ENCODE results near the gene VSTM4.

Gene VSTM4

GRCh38 chr10:49136525-49136924 lies 21.2 kb upstream of the VSTM4 start:
- H3K27me3 Mint-ChIP-seq (ENCODE audit: low read depth), result peaks cover 14% of the 10 kb centered on the region
- H3K9me3 Mint-ChIP-seq, result peaks cover 7% of the 10 kb centered on the region
- H3K27ac Mint-ChIP-seq, result no peak overlapping the region
- DNase-seq (ENCODE audit: low spot score), result no peak
- H3K4me1 Mint-ChIP-seq (ENCODE audit: low read depth), result no peaks in the 10 kb centered on the region
- H3K36me3 Mint-ChIP-seq (ENCODE audit: low read depth), result no peaks in the 10 kb centered on the region
- no peak overlapping the region for H3K4me3 Mint-ChIP-seq

- no peak for DNase-seq (ENCODE audit: low spot score)
- Mint-ChIP-seq H3K27me3 (ENCODE audit: low read depth) (peaks cover 14% of the 10 kb centered on the region), H3K36me3 (ENCODE audit: low read depth) (no peaks in the 10 kb centered on the region), H3K27ac (no peak overlapping the region), H3K4me3 (no peak overlapping the region), H3K9me3 (peaks cover 7% of the 10 kb centered on the region), H3K4me1 (ENCODE audit: low read depth) (no peaks in the 10 kb centered on the region)
These were observed 20.4 kb upstream of the VSTM4 start for GRCh38 chr10:49135575-49136313.

GRCh38 chr10:49134327-49134726 lies 19.0 kb upstream of the VSTM4 start:
- Mint-ChIP-seq H3K27me3 (ENCODE audit: low read depth) (peaks cover 19% of the 10 kb centered on the region), H3K4me3 (no peak overlapping the region), H3K36me3 (ENCODE audit: low read depth) (no peaks in the 10 kb centered on the region), H3K4me1 (ENCODE audit: low read depth) (no peaks in the 10 kb centered on the region), H3K9me3 (peaks cover 7% of the 10 kb centered on the region), H3K27ac (no peak overlapping the region)
- DNase-seq (ENCODE audit: low spot score), result no peak

- no peak for DNase-seq (ENCODE audit: low spot score)
- H3K4me1 Mint-ChIP-seq (ENCODE audit: low read depth), result no peaks in the 10 kb centered on the region
- H3K27ac Mint-ChIP-seq, result no peak within 1 kb of the TSS
- peaks cover 24% of the 10 kb centered on the region for H3K27me3 Mint-ChIP-seq (ENCODE audit: low read depth)
- peaks cover 7% of the 10 kb centered on the region for H3K9me3 Mint-ChIP-seq
- no peaks in the 10 kb centered on the region for H3K36me3 Mint-ChIP-seq (ENCODE audit: low read depth)
- no peak within 1 kb of the TSS for H3K4me3 Mint-ChIP-seq
These were observed 18.5 kb upstream of the VSTM4 start, which contains the start of gene FAM170B for GRCh38 chr10:49133706-49134248. TSS of gene FAM170B (minus strand) at chr10:49134021. CDS start at chr10:49133918, 103 bp downstream.

GRCh38 chr10:49132362-49132737 lies 17.0 kb upstream of the VSTM4 start:
- Mint-ChIP-seq H3K4me3 (no peak overlapping the region), H3K27ac (no peak overlapping the region), H3K36me3 (ENCODE audit: low read depth) (no peaks in the 10 kb centered on the region), H3K4me1 (ENCODE audit: low read depth) (no peaks in the 10 kb centered on the region), H3K27me3 (ENCODE audit: low read depth) (peaks cover 29% of the 10 kb centered on the region), H3K9me3 (peaks cover 7% of the 10 kb centered on the region)
- no peak for DNase-seq (ENCODE audit: low spot score)

GRCh38 chr10:49131507-49132361 lies 16.4 kb upstream of the VSTM4 start:
- Mint-ChIP-seq H3K27ac (no peak overlapping the region), H3K4me1 (ENCODE audit: low read depth) (no peaks in the 10 kb centered on the region), H3K27me3 (ENCODE audit: low read depth) (peaks cover 27% of the 10 kb centered on the region), H3K9me3 (peaks cover 4% of the 10 kb centered on the region), H3K4me3 (no peak overlapping the region), H3K36me3 (ENCODE audit: low read depth) (no peaks in the 10 kb centered on the region)
- no peak for DNase-seq (ENCODE audit: low spot score)

GRCh38 chr10:49129376-49129775 lies 14.1 kb upstream of the VSTM4 start:
- H3K27ac Mint-ChIP-seq, result no peak overlapping the region
- peaks cover 3% of the 10 kb centered on the region for H3K9me3 Mint-ChIP-seq
- H3K36me3 Mint-ChIP-seq (ENCODE audit: low read depth), result no peaks in the 10 kb centered on the region
- peaks cover 20% of the 10 kb centered on the region for H3K27me3 Mint-ChIP-seq (ENCODE audit: low read depth)
- no peaks in the 10 kb centered on the region for H3K4me1 Mint-ChIP-seq (ENCODE audit: low read depth)
- H3K4me3 Mint-ChIP-seq, result no peak overlapping the region
- DNase-seq (ENCODE audit: low spot score), result no peak

- Mint-ChIP-seq H3K9me3 (peaks cover 4% of the 10 kb centered on the region), H3K36me3 (ENCODE audit: low read depth) (no peaks in the 10 kb centered on the region), H3K4me3 (no peak overlapping the region), H3K27me3 (ENCODE audit: low read depth) (peaks cover 23% of the 10 kb centered on the region), H3K4me1 (ENCODE audit: low read depth) (no peaks in the 10 kb centered on the region), H3K27ac (no peak overlapping the region)
- no peak for DNase-seq (ENCODE audit: low spot score)
These were observed 13.5 kb upstream of the VSTM4 start for GRCh38 chr10:49128854-49129253.

GRCh38 chr10:49123981-49124950 lies 8.9 kb upstream of the VSTM4 start:
- Mint-ChIP-seq H3K4me1 (ENCODE audit: low read depth) (no peaks in the 10 kb centered on the region), H3K9me3 (peaks cover 4% of the 10 kb centered on the region), H3K36me3 (ENCODE audit: low read depth) (no peaks in the 10 kb centered on the region), H3K4me3 (no peak overlapping the region), H3K27ac (no peak overlapping the region), H3K27me3 (ENCODE audit: low read depth) (peaks cover 33% of the 10 kb centered on the region)
- DNase-seq (ENCODE audit: low spot score), result no peak

GRCh38 chr10:49120911-49121310 lies 5.6 kb upstream of the VSTM4 start:
- DNase-seq (ENCODE audit: low spot score), result no peak
- Mint-ChIP-seq H3K36me3 (ENCODE audit: low read depth) (no peaks in the 10 kb centered on the region), H3K4me1 (ENCODE audit: low read depth) (peaks cover 5% of the 10 kb centered on the region), H3K27me3 (ENCODE audit: low read depth) (peaks cover 32% of the 10 kb centered on the region), H3K9me3 (peaks cover 4% of the 10 kb centered on the region), H3K4me3 (no peak overlapping the region), H3K27ac (no peak overlapping the region)

GRCh38 chr10:49119746-49120145 lies 4.4 kb upstream of the VSTM4 start:
- no peaks in the 10 kb centered on the region for H3K36me3 Mint-ChIP-seq (ENCODE audit: low read depth)
- peaks cover 4% of the 10 kb centered on the region for H3K9me3 Mint-ChIP-seq
- no peak overlapping the region for H3K4me3 Mint-ChIP-seq
- no peak for DNase-seq (ENCODE audit: low spot score)
- H3K27me3 Mint-ChIP-seq (ENCODE audit: low read depth), result peaks cover 34% of the 10 kb centered on the region
- no peak overlapping the region for H3K27ac Mint-ChIP-seq
- H3K4me1 Mint-ChIP-seq (ENCODE audit: low read depth), result peaks cover 7% of the 10 kb centered on the region

GRCh38 chr10:49118430-49119074 lies 3.2 kb upstream of the VSTM4 start:
- no peak for DNase-seq (ENCODE audit: low spot score)
- no peaks in the 10 kb centered on the region for H3K36me3 Mint-ChIP-seq (ENCODE audit: low read depth)
- H3K4me1 Mint-ChIP-seq (ENCODE audit: low read depth), result peaks cover 8% of the 10 kb centered on the region
- H3K27ac Mint-ChIP-seq, result no peak overlapping the region
- no peak overlapping the region for H3K4me3 Mint-ChIP-seq
- H3K27me3 Mint-ChIP-seq (ENCODE audit: low read depth), result peaks cover 39% of the 10 kb centered on the region
- H3K9me3 Mint-ChIP-seq, result no peaks in the 10 kb centered on the region

All from T-helper 2 cell treated with Interferon-gamma antibody and Interleukin-4, amounts not matched to agents 5 μg/mL and 100 μg/mL, for 36 hours (primary cell).